GM21447 (cell line): ENCODE results near the gene FRMD4A.

Experiments
- ATAC-seq: cut with Tn5 transposase; IDR thresholded peaks from one replicate; pipeline ENCODE4 v1.9.1; 2021; ENCODE audit not compliant: unreplicated experiment

The FRMD4A gene

DNA sequence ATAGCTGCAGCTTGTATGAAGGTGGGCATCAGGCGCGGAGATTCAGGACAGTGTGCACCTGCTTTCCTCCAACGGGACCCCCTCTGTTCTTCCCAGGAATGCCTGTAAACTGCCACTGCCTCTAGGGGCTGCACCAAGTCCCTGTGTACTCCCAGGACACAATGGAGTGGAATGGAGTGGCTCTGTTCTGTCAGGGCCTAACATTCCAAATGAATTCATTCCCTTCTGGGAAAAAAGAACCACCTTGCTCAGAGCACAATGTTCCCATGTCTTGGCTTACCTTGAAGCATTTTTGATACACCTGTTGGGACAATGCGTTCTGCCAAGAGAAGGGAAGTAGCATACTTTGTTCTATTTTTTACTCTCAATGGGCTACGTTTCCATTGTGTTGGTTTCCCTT is 339.4 kb downstream of the FRMD4A start:
- ATAC-seq, result no peak

- no peak for ATAC-seq
These were observed 339.8 kb downstream of the FRMD4A start for GRCh38 chr10:13990946-13991345.

- ATAC-seq, result no peak
These were observed 340.3 kb downstream of the FRMD4A start for GRCh38 chr10:13990392-13990805.

- no peak for ATAC-seq
These were observed 341.1 kb downstream of the FRMD4A start for GRCh38 chr10:13989616-13990015.

DNA sequence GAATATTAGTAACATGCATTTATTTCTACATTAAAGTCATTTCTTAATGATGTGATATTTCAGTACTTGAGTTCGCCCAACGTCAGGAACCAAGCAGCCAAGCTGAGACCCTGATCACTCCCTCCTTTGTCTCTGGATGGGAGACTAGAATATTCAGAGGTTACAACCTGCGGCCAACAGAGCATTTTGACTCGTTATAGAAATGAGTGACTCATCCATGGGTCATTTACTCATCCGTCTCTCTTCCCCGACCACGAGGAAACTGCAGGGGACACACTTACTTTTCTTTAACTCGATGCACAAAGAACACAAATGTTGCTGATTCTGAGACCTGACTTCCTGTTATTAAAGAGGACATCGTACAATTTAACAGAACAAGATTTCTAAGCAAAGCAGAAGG is 343.3 kb downstream of the FRMD4A start:
- no peak for ATAC-seq

DNA sequence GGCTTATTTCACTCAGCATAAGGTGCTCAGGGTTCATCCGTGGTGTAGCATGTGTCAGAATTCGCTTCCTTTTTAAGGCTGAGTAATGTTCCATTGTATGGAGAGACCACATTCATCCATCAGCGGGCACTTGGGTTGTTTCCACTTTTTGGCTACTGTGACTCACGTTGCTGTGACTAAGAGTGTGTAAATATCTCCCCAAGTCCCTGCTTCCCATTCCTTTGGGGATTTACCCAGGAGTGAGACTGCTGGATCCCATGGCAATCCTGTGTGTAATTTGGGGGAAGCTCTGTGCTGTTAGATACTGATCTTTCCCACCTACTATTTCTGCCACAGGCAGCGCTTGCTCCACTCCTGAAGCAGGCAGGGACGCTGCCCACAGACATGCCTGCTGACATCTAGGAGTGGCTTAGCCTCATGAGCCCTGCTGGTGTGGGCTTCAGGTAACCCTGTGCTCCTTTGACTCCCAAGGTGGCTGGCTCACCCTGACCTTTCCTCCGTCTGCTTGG is 346.0 kb downstream of the FRMD4A start:
- ATAC-seq, result no peak

GRCh38 chr10:13983035-13983434 is 347.7 kb downstream of the FRMD4A start:
- ATAC-seq, result no peak

DNA sequence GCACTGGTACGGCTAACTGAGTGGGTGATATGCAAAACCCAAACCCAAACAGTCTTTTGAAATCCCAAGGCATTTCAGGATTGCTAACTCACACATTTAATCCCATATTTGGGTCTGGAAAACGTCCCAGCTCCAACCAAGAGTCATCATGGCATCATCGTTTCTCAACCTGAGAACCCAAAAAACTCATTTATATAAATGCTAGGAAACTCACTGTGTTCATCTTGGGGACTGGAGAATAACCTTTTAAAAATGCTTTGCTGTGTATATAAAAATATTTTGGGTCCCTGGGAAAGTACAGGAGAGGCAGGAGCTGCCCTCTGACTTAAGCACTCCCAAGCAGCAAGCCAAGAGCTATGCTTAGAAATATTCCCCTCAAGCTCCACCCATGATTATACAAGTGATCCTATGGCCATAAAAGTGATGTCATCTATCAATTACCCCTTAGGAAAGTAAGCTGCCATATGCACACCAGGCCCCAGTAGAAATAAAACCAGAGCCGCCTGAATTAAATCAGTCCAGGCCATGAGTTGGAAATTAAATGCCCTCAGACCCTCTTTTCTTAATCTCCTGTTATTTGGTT is 352.1 kb downstream of the FRMD4A start:
- no peak for ATAC-seq

DNA sequence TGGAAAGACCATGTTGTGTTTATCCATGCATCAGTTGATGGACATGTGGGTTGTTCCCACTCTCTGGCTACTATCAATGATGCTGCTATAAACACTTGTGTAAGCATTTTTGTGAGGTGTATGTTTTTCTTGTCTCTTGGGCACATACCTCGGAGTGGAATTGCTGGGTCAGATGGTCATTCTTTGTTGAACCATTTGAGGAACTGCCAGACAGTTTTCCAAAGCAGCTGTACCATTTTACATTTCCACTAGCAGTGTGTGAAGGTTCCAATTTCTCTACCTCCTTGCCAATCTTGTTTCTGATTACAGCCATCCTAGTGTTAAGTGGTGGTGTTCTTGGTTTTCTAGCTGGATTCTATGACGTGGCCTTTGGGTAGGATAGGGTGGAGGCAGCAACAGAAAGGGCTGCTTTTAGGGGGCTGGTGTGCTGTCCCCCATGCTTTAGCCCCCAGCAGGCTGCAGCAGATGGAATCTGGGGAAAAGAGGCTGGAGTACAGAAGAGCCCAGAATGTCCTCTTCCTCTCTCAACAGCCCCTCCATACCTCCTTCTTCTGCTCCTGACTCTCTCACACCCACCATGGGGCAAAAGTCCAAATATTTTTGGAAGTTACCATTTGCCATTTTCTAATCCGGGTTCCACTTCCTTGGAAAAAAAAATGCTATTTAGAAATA is 352.7 kb downstream of the FRMD4A start:
- no peak for ATAC-seq

GRCh38 chr10:13973742-13974141 is 357.0 kb downstream of the FRMD4A start:
- ATAC-seq, result no peak

DNA sequence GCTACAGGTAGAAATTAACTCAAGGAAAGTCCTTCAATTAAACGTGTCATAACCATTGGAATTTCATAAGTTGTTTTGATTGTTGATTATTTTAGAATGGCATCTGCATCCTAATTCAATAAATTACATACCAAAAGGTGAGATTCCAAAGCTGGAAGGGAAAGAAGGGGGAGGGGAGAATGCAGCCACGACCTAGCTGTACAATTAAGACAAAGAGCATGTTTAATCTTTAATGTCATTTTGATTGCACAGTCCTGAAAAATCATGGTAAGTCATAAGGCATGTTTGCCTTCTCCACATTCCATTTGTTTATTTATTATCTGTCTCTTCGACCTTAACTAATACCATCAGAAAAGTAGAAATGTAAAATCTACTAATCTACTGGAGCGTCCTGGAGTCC is 358.1 kb downstream of the FRMD4A start:
- ATAC-seq, result no peak

DNA sequence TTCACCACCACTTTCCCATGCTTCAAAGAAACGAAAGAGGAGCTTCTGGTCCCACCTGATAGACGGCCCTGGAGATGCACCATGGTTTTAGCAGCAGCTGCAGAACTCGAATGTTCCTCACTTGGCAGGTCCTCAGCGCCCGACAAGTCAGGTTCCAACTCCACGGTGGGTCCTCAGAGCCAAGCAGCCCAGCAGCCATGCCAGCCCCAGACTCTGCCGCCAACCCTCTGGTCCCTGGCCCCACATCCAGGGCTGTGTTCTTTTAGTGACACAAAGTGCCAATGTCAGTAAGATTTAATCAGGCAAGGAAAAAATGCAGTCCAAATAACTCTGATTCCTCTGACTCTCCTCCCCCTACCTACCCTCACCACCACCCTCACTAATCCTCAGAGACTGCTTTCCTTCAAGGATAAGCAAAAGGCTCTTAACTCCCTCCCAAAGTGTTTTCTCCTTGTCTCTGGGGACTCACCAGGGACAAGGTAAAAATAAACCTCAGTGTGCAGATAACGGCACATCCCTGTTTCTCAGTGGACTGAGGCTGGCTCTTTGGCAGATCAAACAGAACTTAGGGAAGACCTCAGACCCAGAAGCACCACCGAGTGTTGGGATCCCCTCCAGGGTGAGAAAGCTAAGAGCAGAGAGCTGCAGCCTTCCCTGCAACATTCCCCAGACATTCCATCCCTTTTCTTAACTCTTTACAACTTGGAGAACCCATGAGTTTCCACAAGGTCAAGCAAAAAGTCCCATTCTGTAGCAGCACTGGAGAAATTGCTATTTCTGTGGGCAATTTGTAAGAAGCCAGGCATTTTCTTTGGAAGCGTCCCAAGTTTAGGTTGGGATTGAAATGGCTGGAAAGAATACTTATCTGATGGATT is 358.9 kb downstream of the FRMD4A start:
- no peak for ATAC-seq

DNA sequence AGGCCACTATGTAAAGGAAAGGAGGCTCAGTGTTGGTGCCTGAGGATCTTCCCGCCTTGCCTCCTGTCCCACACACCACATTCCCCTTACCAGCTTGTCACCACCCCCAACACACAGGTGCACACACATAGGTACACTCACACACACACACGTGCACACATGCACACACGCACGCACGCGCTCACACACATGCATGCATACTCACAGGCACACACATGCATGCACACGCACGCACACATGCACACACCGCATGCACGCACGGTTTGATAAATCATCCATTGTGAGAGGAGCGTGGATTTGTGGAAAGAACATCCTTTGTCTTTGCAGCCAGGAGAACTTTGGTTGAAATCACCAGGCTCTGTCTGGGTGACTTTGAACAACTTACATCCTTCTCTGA is 359.8 kb downstream of the FRMD4A start:
- no peak for ATAC-seq

- no peak for ATAC-seq
These were observed 360.3 kb downstream of the FRMD4A start for GRCh38 chr10:13970236-13970956.

GRCh38 chr10:13969792-13970140 is 361.0 kb downstream of the FRMD4A start:
- ATAC-seq, result no peak

- ATAC-seq, result no peak
These were observed 361.5 kb downstream of the FRMD4A start for GRCh38 chr10:13969118-13969791.

DNA sequence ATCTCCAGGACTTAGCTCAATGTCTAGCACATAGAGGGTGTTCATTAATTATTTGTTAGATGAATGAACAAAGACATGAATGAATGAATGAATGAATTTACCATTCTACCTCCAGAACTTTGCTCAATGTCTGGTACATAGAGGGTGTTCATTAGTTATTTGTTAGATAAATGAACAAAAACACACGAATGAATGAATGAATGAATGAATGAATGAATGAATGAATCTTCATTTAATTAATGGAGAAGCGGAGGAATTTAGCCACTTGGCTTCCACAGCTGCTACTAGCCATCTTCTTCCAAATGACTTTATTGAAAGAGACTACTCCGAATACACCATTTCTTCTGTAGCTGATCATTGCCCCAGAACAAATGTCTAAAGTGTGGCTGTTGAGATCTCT is 368.9 kb downstream of the FRMD4A start:
- no peak for ATAC-seq

GRCh38 chr10:13961097-13961496 is 369.6 kb downstream of the FRMD4A start:
- no peak for ATAC-seq

GRCh38 chr10:13960603-13961002 is 370.1 kb downstream of the FRMD4A start:
- ATAC-seq, result no peak

DNA sequence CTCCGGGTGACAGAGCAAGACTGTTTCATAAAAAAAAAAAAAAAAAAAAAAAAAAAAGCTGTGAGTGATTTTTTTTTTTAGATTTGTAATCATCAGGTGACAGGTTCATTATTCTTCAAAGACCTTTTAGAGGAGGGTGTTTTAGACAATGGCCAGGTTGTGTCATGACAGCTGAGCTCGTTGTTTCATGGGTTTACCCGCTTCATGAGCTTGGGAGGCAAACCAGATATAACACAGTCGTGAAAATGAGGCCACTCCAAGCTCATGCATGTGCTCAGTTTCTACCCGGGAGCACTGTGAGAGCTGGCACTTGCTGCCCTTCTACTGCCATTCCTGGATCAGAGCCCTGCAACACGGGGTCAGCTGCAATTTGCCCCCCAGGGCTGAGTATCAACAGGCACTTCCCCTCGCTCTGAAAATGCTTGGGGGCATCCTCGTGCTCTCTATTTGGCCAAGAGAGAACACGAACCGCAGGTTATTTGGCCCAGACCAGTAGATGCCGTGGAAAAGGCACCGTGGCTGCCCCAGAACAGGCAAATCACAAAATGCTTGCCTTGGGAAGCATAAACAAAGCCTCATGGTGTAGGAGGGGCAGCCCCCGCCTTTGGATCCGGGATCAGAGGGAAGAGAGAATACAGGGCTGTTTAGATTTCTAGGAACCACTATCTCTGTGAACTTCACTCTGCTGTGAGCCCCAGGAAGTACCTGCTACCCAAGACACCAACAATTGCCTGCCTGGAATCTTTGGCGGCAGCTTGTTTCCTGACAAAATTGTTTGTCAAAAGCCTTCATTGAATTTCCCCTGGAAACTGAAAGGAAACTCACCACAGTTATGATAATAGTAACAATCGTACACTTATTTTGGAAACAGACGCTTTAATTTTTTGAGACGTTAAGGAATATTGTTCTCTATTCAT is 371.0 kb downstream of the FRMD4A start:
- no peak for ATAC-seq
